ENCODE data around the gene ECE1. TPM values are rescaled to one million over a fixed set of nuclear protein-coding genes. Genes with fewer than 3 reads are reported as not detected.
"Not testable (repeated sequence)": the region's sequence is repeated elsewhere in the genome, so short reads cannot be mapped to it uniquely, and the experiment has no call there.

ECE1 gene
- total and polyA plus RNA-seq, 7 experiments from 2014 or later, result 21.3 to 97.4 (median 71.2) TPM

DNA sequence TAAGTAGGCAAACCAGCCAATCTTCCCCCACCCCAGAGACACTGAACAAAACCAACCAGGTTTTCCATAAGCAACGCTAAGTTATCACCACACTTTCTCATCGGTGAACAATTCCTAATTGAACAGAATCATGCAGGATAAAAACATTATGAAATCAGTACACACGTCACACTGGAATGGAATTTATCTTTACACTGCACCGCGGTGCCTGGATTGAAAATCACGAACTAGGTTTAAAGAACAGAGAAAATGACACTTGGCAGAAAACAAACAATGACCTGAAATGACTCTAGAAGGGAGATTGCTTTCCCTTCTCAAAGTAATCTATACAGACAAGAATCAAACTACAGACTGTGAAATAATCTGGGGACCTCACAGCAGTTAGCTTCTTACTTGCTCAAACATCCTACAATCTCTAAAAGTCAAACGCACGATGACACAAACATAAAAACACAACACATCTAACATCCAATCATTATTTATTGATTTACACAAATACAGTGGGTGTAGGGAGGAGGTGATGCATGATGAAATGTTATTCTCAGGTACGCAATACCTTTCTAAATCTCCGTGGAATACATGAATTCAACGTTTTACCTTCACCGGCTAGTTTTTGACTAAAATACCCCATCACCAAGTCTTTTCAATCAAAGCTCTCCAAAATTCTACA is 115.5 kb downstream of the ECE1 start:
- no peaks in the 10 kb centered on the region for H3K27me3 Mint-ChIP-seq
- ChIA-PET CTCF (interaction anchor here (1.6 kb wide), 1 partner anchor 478 kb away, joined by 3 read pairs; no protein-coding TSS in a partner anchor), POLR2A (interaction anchor here (0.6 to 0.7 kb wide), 2 partner anchors 385 to 1691 kb away, joined by 3 read pairs; no protein-coding TSS in a partner anchor)
- Histone ChIP-seq H3K27me3 (ENCODE audit: control insufficient read depth in 2 of 2, insufficient read depth in 2 of 2, low read length in 2 of 2) (no peaks in the 10 kb centered on the region), H3K36me3 (ENCODE audit: control insufficient read depth in 2 of 3, insufficient read depth in 3 of 3, low read length in 3 of 3) (no peaks in the 10 kb centered on the region), H3K9me3 (ENCODE audit: control insufficient read depth in 2 of 3, low read length in 3 of 3) (no peaks in the 10 kb centered on the region), H3K27ac (ENCODE audit: low read depth, low read length) (peak overlapping the region; percentile 71), H3K4me1 (ENCODE audit: control insufficient read depth in 2 of 2, insufficient read depth in 2 of 2, low read length in 2 of 2) (peaks cover 8 to 9% of the 10 kb centered on the region in 2 donors), H3K4me3 (ENCODE audit: low read length) (no peak overlapping the region)
- no peaks in the 10 kb centered on the region for H3K9me3 Mint-ChIP-seq
- H3K4me3 Mint-ChIP-seq, result peak overlapping the region; percentile 13 to 91 (median 81)
- ATAC-seq (no peak), DNase-seq (no peak)
- H3K4me1 Mint-ChIP-seq, result peaks cover 11 to 33% (median 23%) of the 10 kb centered on the region in 7 donors
- intact Hi-C loops (cut with micrococcal nuclease), result loop anchor here (2.0 to 10.0 kb wide), 9 partner anchors 20 to 990 kb away; partner anchors contain the start of genes ECE1 (in 1 of the 2), HP1BP3 (in 1 of the 2), KIF17 (in 1 of the 2) and NBPF3 (in 1 of the 2)
- peak overlapping the region; percentile 67 to 91 (median 89) for H3K27ac Mint-ChIP-seq
- peaks cover 0 to 17% (median 0%) of the 10 kb centered on the region in 5 donors for H3K36me3 Mint-ChIP-seq

DNA sequence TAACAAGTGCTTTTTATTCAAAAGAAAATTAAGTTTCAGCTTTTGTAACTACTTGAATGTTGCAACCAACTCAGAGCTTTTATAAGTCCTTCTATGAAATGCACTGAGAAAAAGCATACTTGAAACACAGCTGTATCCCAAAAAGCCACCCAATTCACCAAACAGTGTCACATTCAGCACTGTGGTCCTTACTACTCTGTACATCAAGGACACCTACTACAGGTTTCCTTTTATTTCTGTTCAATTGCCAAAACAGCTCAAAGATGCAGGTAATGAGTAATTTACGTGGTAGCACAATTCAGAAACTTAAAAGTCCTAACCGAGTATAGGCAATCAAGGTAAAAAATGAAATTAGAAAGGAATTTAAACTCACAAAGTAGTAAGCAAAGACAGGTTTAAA is 116.0 kb downstream of the ECE1 start:
- Mint-ChIP-seq H3K4me3 (peak overlapping the region in 7 of 10 donors; percentile 11 to 91 (median 79)), H3K36me3 (peaks cover 0 to 18% (median 3%) of the 10 kb centered on the region in 5 donors), H3K9me3 (no peaks in the 10 kb centered on the region), H3K27ac (peak overlapping the region in 6 of 9 donors; percentile 54 to 90 (median 88)), H3K27me3 (no peaks in the 10 kb centered on the region), H3K4me1 (peaks cover 11 to 33% (median 23%) of the 10 kb centered on the region in 7 donors)
- H3K4me3 ChIP-seq (ENCODE audit: low read length), result no peak overlapping the region
- ChIA-PET CTCF (interaction anchor here (1.6 kb wide), 1 partner anchor 477 kb away, joined by 3 read pairs; no protein-coding TSS in a partner anchor), POLR2A (interaction anchor here (0.7 kb wide), 1 partner anchor 384 kb away, joined by 3 read pairs; no protein-coding TSS in a partner anchor)
- H3K36me3 ChIP-seq (ENCODE audit: control insufficient read depth in 2 of 3, insufficient read depth in 3 of 3, low read length in 3 of 3), result no peaks in the 10 kb centered on the region
- intact Hi-C loops (cut with micrococcal nuclease), result loop anchor here (2.0 to 10.0 kb wide), 3 partner anchors 21 to 989 kb away; partner anchors contain the start of genes PLA2G2C (in 1 of the 2) and UBXN10 (in 1 of the 2)
- no peaks in the 10 kb centered on the region for H3K9me3 ChIP-seq (ENCODE audit: control insufficient read depth in 2 of 3, low read length in 3 of 3)
- H3K4me1 ChIP-seq (ENCODE audit: control insufficient read depth in 2 of 2, insufficient read depth in 2 of 2, low read length in 2 of 2), result peaks cover 8 to 9% of the 10 kb centered on the region in 2 donors
- no peak overlapping the region for H3K27ac ChIP-seq (ENCODE audit: low read depth, low read length)
- H3K27me3 ChIP-seq (ENCODE audit: control insufficient read depth in 2 of 2, insufficient read depth in 2 of 2, low read length in 2 of 2), result no peaks in the 10 kb centered on the region
- DNase-seq (no peak), ATAC-seq (no peak)

DNA sequence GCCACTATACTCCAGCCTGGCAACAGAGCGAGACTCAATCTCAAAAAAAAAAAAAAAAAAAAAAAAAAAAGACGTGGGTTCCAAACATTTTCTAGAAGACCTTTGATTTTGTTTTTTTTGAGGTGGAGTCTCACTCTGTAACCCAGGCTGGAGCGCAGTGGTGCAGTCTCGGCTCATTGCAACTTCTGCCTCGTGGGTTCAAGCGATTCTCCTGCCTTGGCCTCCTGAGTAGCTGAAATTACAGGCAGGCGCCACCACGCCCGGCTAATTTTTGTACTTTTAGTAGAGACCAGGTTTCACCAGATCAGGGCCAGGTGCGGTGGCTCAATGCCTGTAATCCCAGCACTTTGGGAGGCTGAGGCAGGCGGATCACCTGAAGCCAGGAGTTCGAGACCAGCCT is 117.2 kb downstream of the ECE1 start:
- H3K36me3 ChIP-seq (ENCODE audit: control insufficient read depth in 2 of 3, insufficient read depth in 3 of 3, low read length in 3 of 3); H3K27me3 ChIP-seq (ENCODE audit: control insufficient read depth in 2 of 2, insufficient read depth in 2 of 2, low read length in 2 of 2); POLR2A ChIA-PET; H3K27ac Mint-ChIP-seq; H3K4me3 Mint-ChIP-seq; H3K9me3 Mint-ChIP-seq; H3K27ac ChIP-seq (ENCODE audit: low read depth, low read length); CTCF ChIA-PET; DNase-seq; H3K4me3 ChIP-seq (ENCODE audit: low read length); ATAC-seq; H3K4me1 ChIP-seq (ENCODE audit: control insufficient read depth in 2 of 2, insufficient read depth in 2 of 2, low read length in 2 of 2); H3K27me3 Mint-ChIP-seq; H3K9me3 ChIP-seq (ENCODE audit: control insufficient read depth in 2 of 3, low read length in 3 of 3): not testable (repeated sequence)
- H3K4me1 Mint-ChIP-seq, result peaks cover 11 to 33% (median 23%) of the 10 kb centered on the region in 7 donors
- H3K36me3 Mint-ChIP-seq, result peaks cover 0 to 20% (median 3%) of the 10 kb centered on the region in 5 donors
- intact Hi-C loops (cut with micrococcal nuclease), result loop anchor here (10.0 kb wide), 2 partner anchors 238 to 988 kb away; partner anchors contain the start of genes PLA2G2C (in 1 of the 2) and UBXN10 (in 1 of the 2)

DNA sequence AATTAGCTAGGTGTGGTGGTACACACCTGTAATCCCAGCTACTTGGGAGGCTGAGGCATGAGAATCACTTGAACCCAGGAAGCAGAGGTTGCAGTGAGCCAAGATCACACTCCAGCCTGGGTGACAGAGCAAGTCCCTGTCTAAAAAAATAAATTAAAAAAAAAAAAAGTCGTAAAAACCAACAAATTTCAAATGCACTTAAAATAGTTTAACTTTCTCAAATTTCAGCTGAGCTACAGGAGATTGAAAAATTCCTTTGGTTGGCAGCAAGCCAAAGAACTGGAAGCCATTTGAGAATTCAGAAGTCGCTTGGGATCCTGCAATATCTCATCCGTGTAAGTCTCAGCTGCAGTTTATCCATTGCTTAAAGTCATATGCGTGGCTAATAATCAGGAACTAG is 119.4 kb downstream of the ECE1 start:
- not testable (repeated sequence) for H3K9me3 Mint-ChIP-seq; H3K36me3 ChIP-seq (ENCODE audit: control insufficient read depth in 2 of 3, insufficient read depth in 3 of 3, low read length in 3 of 3); H3K4me3 ChIP-seq (ENCODE audit: low read length); H3K4me1 ChIP-seq (ENCODE audit: control insufficient read depth in 2 of 2, insufficient read depth in 2 of 2, low read length in 2 of 2); H3K27me3 ChIP-seq (ENCODE audit: control insufficient read depth in 2 of 2, insufficient read depth in 2 of 2, low read length in 2 of 2); DNase-seq; H3K4me3 Mint-ChIP-seq; ATAC-seq; H3K27me3 Mint-ChIP-seq; H3K27ac ChIP-seq (ENCODE audit: low read depth, low read length); H3K27ac Mint-ChIP-seq; H3K9me3 ChIP-seq (ENCODE audit: control insufficient read depth in 2 of 3, low read length in 3 of 3)
- Mint-ChIP-seq H3K4me1 (peaks cover 12 to 32% (median 19%) of the 10 kb centered on the region in 7 donors), H3K36me3 (peaks cover 5 to 25% (median 9%) of the 10 kb centered on the region in 5 donors)
- ChIA-PET CTCF (interaction anchor here (0.7 kb wide), 1 partner anchor 1252 kb away, joined by 3 read pairs; no protein-coding TSS in a partner anchor), POLR2A (interaction anchor here (1.0 kb wide), 1 partner anchor 386 kb away, joined by 3 read pairs; no protein-coding TSS in a partner anchor)
- intact Hi-C loops (cut with micrococcal nuclease), result loop anchor here (10.0 kb wide), 2 partner anchors 236 to 986 kb away; partner anchors contain the start of genes PLA2G2C (in 1 of the 2) and UBXN10 (in 1 of the 2)

DNA sequence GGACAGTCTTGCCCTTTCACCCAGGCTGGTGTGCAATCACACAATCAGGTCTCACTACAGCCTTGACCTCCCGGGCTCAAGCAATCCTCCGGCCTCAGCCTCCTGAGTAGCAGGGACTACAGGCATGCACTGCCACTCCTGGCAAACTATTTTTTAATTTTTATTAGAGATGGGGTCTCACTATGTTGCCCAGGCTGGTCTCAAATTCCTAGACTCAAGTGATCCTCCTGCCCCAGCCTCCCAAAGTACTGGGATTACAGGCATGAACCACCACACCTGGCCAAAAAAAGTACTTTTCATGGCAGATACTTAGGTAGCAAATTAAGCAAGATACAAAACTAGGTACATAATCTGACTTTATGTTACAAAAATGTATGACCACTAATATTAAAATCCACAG is 121.8 kb downstream of the ECE1 start:
- ChIA-PET POLR2A (no interaction called here), CTCF (no interaction called here)
- intact Hi-C loops (cut with micrococcal nuclease), result no loop called here

More for the DNA sequence above, 121.8 kb downstream of the ECE1 start:
- Mint-ChIP-seq H3K4me3 (no peak overlapping the region), H3K4me1 (peaks cover 0 to 26% (median 4%) of the 10 kb centered on the region in 7 donors), H3K36me3 (peaks cover 5 to 29% (median 22%) of the 10 kb centered on the region in 5 donors), H3K27ac (no peak overlapping the region), H3K27me3 (no peaks in the 10 kb centered on the region), H3K9me3 (peaks cover 0 to 2% (median 0%) of the 10 kb centered on the region in 11 donors)
- no peak for DNase-seq
- Histone ChIP-seq H3K4me1 (ENCODE audit: control insufficient read depth in 2 of 2, insufficient read depth in 2 of 2, low read length in 2 of 2) (no peaks in the 10 kb centered on the region), H3K9me3 (ENCODE audit: control insufficient read depth in 2 of 3, low read length in 3 of 3) (no peaks in the 10 kb centered on the region), H3K4me3 (ENCODE audit: low read length) (no peak overlapping the region), H3K36me3 (ENCODE audit: control insufficient read depth in 2 of 3, insufficient read depth in 3 of 3, low read length in 3 of 3) (no peaks in the 10 kb centered on the region), H3K27me3 (ENCODE audit: control insufficient read depth in 2 of 2, insufficient read depth in 2 of 2, low read length in 2 of 2) (no peaks in the 10 kb centered on the region), H3K27ac (ENCODE audit: low read depth, low read length) (no peak overlapping the region)
- ATAC-seq, result no peak

Measured in naive thymus-derived CD4-positive, alpha-beta T cell (primary cell).